Thoracic aorta (tissue), 2 donors: ENCODE measurements around the gene PRDM10. TPM values are rescaled to one million over a fixed set of nuclear protein-coding genes. Genes with fewer than 3 reads are reported as not detected.

Experiments
- ATAC-seq: fragments of 150-250 bp; one replicate; pipeline ENCODE4 v1.8.0; 2017; ENCODE audit warnings: low read depth; ENCODE audit not compliant: insufficient number of reproducible peaks, low FRiP score
- DNase-seq: peaks from one replicate; pipeline ENCODE4 v3.0.0-alpha.2; 2020; ENCODE audit warnings: low spot score
- H3K27ac ChIP-seq, 2 donors: fragments of 200-600 bp; sonication (generic); 1 replicate in 1 of 2; 2 replicates in 1 of 2; pipeline ENCODE4 v1.5.1; 2016; ENCODE audit warnings: mild to moderate bottlenecking in 2 of 2, moderate library complexity in 2 of 2
- H3K27me3 ChIP-seq: fragments of 200-600 bp; sonication (generic); replicated peaks from 2 replicates; pipeline ENCODE4 v1.6.0; 2016; ENCODE audit warnings: mild to moderate bottlenecking; ENCODE audit not compliant: insufficient read depth
- H3K36me3 ChIP-seq: fragments of 200-600 bp; sonication (generic); one replicate; pipeline ENCODE4 v1.5.1; 2016
- H3K4me1 ChIP-seq, 2 donors: fragments of 200-600 bp; sonication (generic); 1 replicate in 1 of 2; 2 replicates in 1 of 2; pipeline versions ENCODE4 v1.5.1 to v1.6.0; 2016; ENCODE audit warnings: low read depth in 2 of 2, mild to moderate bottlenecking in 1 of 2; ENCODE audit not compliant: control insufficient read depth in 1 of 2
- H3K4me3 ChIP-seq: fragments of 200-600 bp; sonication (generic); 2 replicates; pipeline ENCODE4 v1.5.1; 2016; ENCODE audit warnings: mild to moderate bottlenecking
- H3K9me3 ChIP-seq: fragments of 200-600 bp; sonication (generic); 2 replicates; pipeline ENCODE4 v1.5.1; 2016
- total RNA-seq, 2 donors: library from RNA; depleted of rRNA; stranded (reverse); fragments of >200 nt; gene quantifications; one replicate each; pipeline versions ENCODE4 v1.1.0 to v1.2.3, GENCODE V29; 2016
- TF ChIP-seq, protein P1 (sequence below): fragments of 200-600 bp; sonication (generic); IDR thresholded peaks from one replicate; pipeline ENCODE4 v1.5.1; 2019; ENCODE audit warnings: antibody characterized with exemption

PRDM10 gene
- total RNA-seq, 2 donors from 2014 or later, result 8.8 to 10.4 TPM

DNA sequence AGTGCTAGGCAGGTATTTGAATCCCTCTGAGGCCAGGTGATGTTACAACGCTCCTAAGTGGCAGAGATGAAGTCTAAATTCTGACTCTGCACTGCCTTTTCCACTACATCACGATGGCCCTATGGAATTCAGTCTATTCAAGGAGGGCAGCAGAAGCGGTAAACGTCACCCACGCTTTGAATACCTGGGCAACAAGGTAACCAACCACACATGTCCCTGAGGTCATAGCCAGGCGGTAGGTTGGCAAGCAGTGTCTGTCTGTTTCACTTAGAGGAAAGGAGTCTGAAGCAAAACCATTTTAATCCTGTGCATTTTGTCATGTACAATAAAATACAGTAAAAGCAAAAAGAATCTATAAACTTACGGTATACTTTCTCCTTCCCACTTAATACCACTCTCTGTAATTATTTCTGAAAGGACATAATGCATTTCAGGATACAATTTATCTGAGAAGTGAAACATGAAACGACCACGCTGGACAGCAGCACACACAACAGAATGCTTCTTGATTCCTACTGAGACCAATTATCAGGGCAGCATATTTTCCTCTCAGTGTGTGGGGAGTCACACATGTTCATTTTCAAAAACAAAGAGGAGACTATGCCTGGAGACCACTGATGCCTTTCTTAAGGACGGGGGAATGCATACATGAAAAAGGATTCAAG is 51.3 kb downstream of the PRDM10 start:
- Histone ChIP-seq H3K27me3 (no peaks in the 10 kb centered on the region), H3K9me3 (no peaks in the 10 kb centered on the region), H3K4me1 (no peaks in the 10 kb centered on the region), H3K4me3 (no peak overlapping the region), H3K27ac (no peak overlapping the region), H3K36me3 (peaks cover 5% of the 10 kb centered on the region)
- TF ChIP-seq, protein P1, sequence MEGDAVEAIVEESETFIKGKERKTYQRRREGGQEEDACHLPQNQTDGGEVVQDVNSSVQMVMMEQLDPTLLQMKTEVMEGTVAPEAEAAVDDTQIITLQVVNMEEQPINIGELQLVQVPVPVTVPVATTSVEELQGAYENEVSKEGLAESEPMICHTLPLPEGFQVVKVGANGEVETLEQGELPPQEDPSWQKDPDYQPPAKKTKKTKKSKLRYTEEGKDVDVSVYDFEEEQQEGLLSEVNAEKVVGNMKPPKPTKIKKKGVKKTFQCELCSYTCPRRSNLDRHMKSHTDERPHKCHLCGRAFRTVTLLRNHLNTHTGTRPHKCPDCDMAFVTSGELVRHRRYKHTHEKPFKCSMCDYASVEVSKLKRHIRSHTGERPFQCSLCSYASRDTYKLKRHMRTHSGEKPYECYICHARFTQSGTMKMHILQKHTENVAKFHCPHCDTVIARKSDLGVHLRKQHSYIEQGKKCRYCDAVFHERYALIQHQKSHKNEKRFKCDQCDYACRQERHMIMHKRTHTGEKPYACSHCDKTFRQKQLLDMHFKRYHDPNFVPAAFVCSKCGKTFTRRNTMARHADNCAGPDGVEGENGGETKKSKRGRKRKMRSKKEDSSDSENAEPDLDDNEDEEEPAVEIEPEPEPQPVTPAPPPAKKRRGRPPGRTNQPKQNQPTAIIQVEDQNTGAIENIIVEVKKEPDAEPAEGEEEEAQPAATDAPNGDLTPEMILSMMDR, result no peak
- ATAC-seq (no peak), DNase-seq (no peak)

DNA sequence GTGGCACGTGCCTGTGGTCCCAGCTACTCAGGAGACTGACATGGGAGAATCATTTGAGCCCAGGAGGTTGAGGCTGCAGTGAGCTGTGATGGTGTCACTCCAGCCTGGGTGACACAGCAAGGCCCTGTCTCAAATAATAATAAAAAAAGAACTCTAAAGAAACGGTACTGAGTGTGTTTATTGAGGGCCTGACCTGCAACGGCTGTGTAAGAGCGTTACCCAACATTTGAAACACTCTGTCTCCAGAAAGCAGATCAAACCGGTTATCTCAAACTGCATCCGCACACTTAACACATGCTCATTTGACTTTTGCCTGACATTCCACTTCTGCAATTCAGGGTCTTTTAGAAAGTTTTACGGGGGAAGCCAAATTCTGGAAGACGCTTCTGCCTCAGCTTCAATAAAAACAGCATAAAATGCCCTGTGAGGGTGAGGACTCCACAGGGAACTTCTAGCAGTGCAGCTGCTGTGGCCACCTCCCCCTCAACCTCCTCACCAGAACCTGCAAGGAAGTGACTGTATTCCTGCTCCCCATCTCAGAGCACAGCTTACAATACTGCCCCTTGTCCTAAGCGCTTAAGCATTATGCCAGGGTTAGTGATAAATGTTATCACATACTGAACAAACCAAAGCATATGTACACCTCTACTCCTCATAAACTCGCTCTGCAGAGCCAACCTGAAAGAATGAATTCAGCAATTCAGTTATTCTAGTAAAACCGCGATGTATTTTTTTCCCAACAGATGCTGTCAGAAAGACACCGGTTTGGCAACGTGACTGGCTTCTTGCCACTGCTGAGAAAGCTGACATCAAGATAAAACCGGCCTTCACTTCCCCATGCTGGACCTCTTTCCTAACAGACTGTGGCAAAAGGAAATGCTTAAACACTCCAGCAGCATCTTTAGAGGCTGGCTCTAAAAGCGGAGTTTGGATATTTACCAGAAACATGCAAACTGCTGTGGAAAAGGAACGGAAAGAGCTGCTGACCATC is 52.2 kb downstream of the PRDM10 start:
- peaks cover 11% of the 10 kb centered on the region for H3K36me3 ChIP-seq
- ATAC-seq, result no peak
- H3K9me3 ChIP-seq, result no peaks in the 10 kb centered on the region
- H3K27ac ChIP-seq, result no peak overlapping the region
- no peaks in the 10 kb centered on the region for H3K4me1 ChIP-seq
- TF ChIP-seq, protein P1, result no peak
- DNase-seq, result no peak
- no peak overlapping the region for H3K4me3 ChIP-seq
- H3K27me3 ChIP-seq, result no peaks in the 10 kb centered on the region

DNA sequence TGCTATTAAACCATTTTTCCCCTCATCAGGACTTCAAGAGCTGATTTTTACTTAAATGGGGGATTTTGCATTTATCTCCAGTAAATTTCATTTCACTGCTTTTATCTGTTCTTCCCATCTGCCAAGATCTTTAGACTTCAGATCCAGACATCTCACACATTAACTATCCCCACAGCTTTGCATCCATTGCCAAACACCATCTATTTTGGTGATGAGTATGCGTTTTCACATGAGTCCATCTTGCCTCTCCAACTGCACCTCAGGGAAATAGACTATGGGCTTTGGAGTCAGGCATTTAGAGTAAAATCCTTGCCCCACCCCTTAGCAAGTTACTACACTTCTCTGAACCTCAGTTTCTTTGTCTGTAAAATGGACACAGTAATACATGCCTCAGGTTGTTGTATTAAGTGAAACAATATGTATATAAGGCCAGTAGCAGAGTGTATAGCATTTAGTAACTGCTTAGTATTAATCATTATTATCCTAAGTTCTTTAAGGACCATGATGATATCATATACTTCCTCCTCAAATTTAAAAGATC is 53.6 kb downstream of the PRDM10 start:
- H3K36me3 ChIP-seq, result peaks cover 11% of the 10 kb centered on the region
- H3K4me1 ChIP-seq, result no peaks in the 10 kb centered on the region
- no peaks in the 10 kb centered on the region for H3K9me3 ChIP-seq
- H3K27me3 ChIP-seq, result no peaks in the 10 kb centered on the region
- H3K27ac ChIP-seq, result no peak overlapping the region
- no peak overlapping the region for H3K4me3 ChIP-seq
- ATAC-seq (no peak), DNase-seq (no peak)
- TF ChIP-seq, protein P1, result no peak

DNA sequence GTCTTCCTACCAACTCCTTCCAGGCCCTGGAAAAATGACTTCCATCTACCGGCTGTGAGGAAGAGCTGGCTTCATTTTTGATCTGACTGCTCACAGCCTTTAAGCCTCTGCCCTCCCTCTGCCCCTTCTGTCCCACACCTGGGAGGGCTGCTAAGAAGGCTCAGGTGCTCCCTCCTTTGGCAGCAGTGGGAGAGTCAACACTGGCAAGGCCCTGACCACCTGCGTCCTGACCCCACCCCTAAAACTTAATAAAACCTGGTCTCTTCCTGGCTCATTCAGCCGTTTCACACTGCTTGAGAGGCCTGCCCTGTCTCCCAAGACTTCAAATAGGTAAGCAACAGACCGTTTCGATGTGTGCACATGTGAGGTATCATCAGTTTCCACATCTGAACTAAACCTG is 55.2 kb downstream of the PRDM10 start:
- DNase-seq (no peak), ATAC-seq (no peak)
- H3K9me3 ChIP-seq, result no peaks in the 10 kb centered on the region
- H3K4me3 ChIP-seq, result no peak overlapping the region
- peaks cover 11% of the 10 kb centered on the region for H3K36me3 ChIP-seq
- H3K27ac ChIP-seq, result no peak overlapping the region
- H3K4me1 ChIP-seq, result no peaks in the 10 kb centered on the region
- no peaks in the 10 kb centered on the region for H3K27me3 ChIP-seq
- TF ChIP-seq, protein P1, result no peak

DNA sequence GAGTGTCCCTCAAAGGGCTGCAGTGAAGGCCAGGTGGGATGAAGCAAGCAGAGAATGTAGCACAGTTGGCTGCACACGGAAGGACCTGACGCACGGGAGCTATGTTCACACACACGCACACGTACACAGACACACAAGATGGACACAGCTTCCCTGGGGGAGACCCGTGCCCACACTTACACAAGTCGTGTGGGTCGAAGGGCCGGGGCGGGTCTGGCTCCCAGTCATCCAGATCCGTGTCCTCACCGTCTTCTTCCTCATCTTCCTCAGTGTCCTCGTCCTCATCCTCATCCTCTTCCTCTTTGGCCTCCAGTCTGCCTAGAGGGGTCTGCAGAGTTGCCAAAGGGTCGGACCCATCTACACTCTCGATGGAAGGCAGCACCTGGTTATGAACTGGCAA is 55.7 kb downstream of the PRDM10 start:
- DNase-seq, result no peak
- no peak overlapping the region for H3K27ac ChIP-seq
- H3K4me1 ChIP-seq, result no peaks in the 10 kb centered on the region
- ATAC-seq, result no peak
- no peaks in the 10 kb centered on the region for H3K27me3 ChIP-seq
- H3K4me3 ChIP-seq, result no peak overlapping the region
- TF ChIP-seq, protein P1, result no peak
- peaks cover 11% of the 10 kb centered on the region for H3K36me3 ChIP-seq
- H3K9me3 ChIP-seq, result no peaks in the 10 kb centered on the region
